ENCODE measurements around the gene TCF12.

The TCF12 gene

DNA sequence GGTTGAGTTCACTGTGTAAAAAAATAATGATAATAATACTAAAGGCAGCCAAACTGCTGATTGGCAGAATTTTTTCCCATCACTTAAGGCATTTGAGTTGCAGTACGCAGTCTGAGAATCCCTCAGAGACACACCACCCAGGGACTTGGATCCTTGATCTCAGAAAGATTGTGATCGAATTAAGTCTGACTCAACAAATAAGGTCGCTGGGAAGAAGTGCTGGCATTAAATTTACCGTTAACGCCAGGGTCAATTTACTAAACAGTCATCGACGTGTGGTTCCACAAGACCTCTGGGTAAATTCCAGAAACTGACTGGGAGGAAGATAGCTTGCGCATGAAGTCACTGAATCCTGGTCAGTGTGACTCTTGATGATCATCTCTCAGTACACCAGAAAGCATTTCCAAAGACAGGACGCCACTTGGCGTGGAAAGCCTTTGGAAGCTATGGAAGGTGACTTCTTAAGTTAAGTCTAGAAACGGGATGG lies 409.6 kb downstream of the TCF12 start:
- no peak for DNase-seq

GRCh38 chr15:57328479-57328878 lies 410.0 kb downstream of the TCF12 start:
- no peak for DNase-seq

- no peak for DNase-seq
Observed at GRCh38 chr15:57328897-57329296, 410.5 kb downstream of the TCF12 start.

GRCh38 chr15:57329582-57330367 lies 411.3 kb downstream of the TCF12 start:
- no peak for DNase-seq

- no peak for DNase-seq
Observed at GRCh38 chr15:57330619-57331340, 412.3 kb downstream of the TCF12 start.

DNA sequence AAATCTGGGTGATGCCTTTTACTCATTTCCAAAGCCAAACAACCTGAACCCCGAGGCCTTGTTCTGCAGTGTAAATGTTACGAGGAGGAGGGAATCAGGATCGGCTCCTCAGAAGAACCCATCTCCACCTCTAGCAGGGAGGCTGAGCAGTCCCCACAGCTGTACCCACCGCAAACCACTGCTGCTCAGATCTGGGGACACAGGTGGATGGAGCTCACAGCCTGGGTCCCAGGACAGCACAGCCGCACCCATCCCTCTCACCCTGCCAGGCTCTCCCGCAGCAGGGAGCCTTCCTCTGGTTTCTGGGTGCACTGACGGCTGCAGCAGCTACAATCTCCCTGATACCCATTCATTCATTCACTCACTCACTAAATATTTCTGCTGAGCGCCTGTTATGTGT lies 413.9 kb downstream of the TCF12 start:
- no peak for DNase-seq

DNA sequence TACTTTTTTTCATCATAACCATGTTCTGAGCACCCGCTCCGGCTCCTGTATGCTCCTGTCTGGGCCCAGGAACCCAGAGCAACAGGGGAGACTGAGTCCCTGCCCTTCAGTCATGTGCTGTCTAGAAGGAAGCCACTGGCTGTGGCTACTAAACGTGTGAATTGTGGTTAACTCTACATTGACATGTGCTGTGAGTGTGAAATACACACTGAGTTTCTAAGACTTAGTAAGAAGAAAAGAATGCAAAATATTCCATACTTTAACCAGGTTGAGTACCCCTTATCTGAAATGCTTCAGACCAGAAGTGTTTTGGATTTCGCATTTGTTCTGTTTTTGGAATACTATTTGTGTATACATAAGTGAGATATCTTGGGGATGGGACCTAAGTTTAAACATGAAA lies 415.0 kb downstream of the TCF12 start:
- DNase-seq, result no peak

- no peak for DNase-seq
Observed at GRCh38 chr15:57334257-57334656, 415.8 kb downstream of the TCF12 start.

DNA sequence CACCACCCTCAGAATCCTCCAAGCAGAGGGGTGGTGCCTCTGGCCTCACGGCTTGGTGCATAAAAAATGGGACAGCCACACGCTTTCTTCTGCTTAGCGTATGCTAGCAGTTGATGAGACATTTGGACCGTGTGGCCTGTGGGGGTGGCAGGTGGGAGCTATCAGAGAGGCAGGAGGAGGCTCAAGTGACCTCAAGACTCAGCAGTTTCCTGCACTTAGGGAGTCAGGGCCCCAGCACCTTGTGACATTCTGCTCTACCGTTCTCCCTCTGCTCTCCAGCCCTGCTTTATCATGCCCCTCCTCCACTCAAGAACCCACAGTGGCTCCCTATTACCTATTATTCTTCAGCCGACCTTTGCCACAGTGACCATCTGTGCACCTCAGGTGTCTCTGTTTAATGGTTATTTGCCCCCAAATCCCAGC lies 416.9 kb downstream of the TCF12 start:
- DNase-seq, result no peak

DNA sequence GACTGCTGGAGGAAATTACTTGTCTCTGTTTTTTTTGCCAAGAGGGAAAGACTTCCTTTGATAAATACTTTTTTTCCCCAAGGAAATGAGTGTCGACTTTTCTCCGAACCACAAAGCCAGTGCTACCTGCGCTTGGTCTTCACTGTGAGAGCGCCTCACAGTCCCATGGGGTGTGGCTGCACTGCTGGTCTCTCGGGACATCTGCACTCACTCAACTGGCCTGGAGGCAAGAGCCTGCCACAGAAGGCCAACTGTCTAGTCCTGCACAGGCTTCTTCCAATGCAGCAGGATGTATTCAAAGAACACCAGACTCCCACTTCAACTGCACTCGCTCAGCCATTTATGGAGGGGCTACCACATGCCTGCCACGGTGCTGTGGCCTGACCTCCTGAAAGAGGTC lies 417.3 kb downstream of the TCF12 start:
- DNase-seq, result no peak

DNA sequence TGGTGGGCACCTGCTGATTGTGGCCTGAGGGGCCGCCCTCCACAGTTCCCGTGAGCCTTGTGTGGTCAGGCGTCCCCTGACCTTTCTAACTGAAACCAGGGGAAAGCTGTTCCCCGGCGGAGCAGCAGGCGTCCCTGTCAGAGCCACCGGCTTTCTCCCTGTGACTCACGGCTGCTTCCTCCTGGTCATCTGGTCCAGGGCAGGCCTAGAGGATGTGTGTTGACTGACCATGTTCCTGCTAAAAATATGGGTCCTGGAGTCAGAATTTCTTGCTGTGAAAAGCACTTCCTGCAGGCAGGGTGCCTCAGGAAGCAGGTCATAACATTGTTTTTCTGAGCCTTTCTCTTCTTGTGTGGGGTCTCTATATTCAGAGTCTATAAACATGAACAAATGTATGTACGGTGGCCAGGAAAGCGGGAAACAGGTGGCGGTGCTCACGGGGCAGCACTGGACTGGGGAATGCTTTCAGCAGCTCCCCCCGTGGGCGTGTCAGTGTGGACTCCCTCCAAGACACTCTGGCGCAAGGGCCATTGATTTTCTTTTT lies 419.5 kb downstream of the TCF12 start:
- no peak for DNase-seq

DNA sequence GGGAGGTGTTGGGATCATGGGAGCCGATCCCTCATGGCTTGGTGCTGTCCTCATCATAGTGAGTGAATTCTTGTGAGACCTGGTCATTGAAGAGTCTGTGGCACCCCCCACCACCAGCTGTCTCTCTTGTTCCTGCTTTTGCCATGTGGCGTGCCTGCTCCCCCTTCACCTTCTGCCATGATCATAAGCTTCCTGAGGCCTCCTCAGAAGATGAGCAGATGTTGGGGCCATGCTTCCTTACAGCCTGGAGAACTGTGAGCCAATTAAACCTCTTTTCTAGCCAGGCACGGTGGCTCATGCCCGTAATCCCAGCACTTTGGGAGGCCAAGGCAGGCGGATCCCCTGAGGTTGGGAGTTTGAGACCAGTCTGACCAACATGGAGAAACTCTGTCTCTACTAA lies 420.9 kb downstream of the TCF12 start:
- no peak for DNase-seq

Data from NCI-H446 treated with DMSO at 0.1 percent for 48 hours (cell line).